Activated CD8-positive, alpha-beta memory T cell treated with anti-CD3 and anti-CD28 coated beads, Interleukin-2, amount 50 U/mL, for 4 hours (primary cell): ENCODE measurements around the gene MED28.

Experiments used
- DNase-seq: peaks from one replicate; pipeline ENCODE4 v3.0.0-alpha.2; 2020

Gene MED28

DNA sequence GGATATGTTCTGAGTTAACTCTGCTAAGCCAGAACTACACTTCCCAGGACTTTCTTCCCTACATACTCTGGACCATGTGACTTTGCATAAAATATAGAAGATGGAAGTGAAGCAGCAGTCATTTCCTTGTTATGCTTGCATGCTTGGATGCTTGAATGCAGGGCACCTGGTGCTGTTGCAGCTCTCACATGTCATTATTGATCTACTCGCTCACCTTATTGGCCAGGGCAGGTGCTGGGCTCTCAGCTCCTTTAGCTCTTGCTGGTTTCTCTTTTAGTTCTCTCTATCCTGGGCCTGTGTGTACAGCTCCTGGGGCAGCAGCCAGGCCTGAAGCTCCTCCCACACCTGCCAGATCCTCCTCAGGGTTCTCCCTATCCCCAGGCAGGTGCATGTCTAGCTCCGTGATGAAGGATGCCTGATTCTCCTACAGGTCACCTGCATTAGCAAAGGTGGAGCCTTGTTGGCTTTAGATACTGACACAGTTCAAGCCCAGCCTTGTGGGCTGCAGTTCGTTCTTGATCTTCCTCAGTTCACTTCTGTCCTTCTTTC lies 53.3 kb downstream of the MED28 start:
- no peak for DNase-seq

DNA sequence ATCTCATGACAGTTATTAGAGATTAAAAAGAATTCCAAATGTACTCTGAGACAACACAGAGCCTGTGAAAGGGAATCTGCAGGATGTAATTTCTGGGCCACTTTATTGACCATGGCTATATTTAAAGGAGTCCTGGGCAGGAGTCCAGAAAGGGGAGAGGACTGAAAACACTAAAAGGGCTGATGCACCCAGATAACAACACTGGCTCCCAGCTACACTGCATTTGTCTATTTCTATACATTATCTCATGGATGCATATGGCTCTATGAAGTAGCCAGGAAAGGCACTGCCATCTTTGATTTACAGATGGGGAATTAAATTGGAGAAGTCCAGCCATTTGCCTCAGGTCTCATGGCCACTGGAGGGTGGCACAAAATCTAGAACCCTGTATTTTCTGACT lies 56.0 kb downstream of the MED28 start:
- DNase-seq = no peak

DNA sequence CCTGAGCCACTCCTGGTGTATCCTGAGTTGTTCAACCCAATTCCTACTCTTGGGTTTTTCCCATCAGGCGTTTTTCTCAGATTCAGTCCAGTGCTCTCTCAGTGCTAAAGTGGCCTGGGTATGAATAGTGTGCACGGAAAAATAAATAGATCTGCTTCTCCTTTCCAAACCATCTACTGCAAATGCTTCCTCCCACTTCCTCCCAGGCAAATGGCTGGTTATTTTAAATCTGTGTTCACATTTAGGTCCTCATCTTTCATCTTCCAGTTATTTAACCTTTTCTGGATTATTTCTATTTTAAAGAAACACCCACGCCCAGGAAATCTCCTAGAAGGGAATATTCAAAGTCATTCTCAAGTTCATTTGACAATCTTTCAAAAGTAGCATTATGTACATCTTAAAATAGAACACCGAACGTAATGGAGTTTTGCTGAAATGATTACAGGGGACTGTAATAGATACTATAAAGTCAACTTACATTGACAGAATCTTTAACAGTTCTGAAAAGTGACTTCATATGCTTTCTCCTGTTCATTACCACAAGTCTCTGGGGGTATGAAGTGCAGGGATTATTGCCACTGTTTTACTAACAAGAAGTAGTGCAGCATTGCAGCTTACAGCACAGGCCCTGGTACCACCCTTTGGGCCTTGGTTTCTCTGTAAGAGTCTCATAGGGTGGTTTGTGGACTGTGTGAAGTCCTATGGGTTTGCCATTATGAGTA lies 66.3 kb downstream of the MED28 start:
- no peak for DNase-seq

DNA sequence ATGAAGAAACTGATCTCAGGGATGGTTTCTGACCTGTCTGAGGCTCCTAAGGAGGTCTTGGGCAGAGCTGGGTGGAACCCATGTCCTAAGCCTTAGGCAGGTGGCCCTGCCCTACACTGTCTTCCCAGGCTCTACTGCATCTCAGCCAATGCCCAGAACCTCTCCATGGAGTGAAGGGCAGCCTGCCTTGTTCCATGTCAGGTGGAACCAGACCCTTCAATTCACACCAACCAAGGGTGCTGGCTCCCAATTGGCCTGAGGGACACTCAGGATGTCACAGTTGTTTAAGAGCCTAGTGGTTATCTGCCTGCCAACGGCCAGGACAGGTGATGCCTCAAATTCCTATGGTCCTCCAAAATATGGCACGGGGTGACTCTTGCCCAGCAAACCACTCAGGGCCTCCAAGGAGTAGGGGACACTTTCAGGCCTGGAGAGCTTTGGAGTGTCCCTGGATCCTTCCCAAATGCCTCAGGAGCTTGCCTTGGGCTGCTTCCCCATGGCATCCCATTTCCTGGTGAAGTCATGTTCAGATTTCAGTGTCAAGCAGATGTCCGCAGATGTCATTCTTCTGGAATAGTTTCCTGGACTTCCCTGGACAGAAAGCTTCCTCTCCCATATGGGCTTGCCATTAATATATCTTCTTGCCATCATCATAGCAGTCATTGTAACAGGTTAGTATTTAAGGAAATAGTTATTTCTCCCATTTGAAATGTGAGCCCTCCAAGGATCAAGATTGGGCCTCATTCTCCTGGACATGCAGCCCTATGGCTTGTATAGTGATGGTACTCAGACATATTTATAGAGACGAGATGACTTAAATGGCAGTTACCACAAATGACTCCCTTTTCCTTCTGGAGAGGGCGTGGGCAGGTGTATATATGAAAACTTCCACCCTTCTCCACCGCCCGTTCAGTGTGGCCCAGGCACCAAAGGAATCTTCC lies 67.1 kb downstream of the MED28 start:
- DNase-seq = no peak

DNA sequence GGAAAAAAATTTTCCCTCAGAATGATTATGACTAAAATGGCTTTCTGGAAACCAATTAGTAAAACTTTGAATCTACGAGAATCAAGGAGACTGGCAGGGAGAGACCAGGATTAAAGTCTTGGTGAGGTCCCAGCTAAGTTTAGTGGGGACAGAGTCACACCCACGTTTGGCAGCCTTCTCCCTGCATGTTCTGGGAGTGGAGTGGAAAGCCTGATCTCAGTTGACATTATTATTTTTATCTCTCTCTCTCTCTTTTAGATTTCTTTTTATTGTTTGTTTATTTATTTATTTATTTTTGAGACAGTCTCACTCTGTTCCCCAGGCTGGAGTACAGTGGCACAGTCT lies 67.8 kb downstream of the MED28 start:
- no peak for DNase-seq
